ENCODE measurements around the gene CA14. TPM values are rescaled to one million over a fixed set of nuclear protein-coding genes. Genes with fewer than 3 reads are reported as not detected.
"Not testable (repeated sequence)": the region's sequence is repeated elsewhere in the genome, so short reads cannot be mapped to it uniquely, and the experiment has no call there.

The CA14 gene
- 42.0 and 43.2 TPM in 2 replicates for total RNA-seq (2021)
- long read RNA-seq, transcript CA14-201 (11 exons, 2,403 nt): major isoform, 14 of 142 reads
- long read RNA-seq, partial matches to known transcripts: 1 of 142 reads
- long read RNA-seq, other reads (novel, unspliced or antisense): 127 of 142 reads

GRCh38 chr1:150257624-150258585 is at the start of gene CA14:
TSS of gene CA14 (plus strand) at chr1:150257774. CDS start at chr1:150258129, 355 bp downstream.
- Histone ChIP-seq H3K14ac (ENCODE audit: insufficient read depth, low read length) (peak within 1 kb of the TSS; percentile 72), H3K23me2 (ENCODE audit: insufficient read length, low read depth, low read length, poor library complexity, severe bottlenecking) (peaks cover 41% of the 10 kb centered on the region), H3K9me3 (ENCODE audit: control insufficient read depth, low read depth, low read length) (no peaks in the 10 kb centered on the region), H2BK5ac (ENCODE audit: insufficient read length, low read length) (no peak within 1 kb of the TSS), H4K8ac (replicated peaks; ENCODE audit: insufficient read length, low read depth, low read length) (no peak within 1 kb of the TSS), H2BK120ac (ENCODE audit: low read depth, low read length, poor library complexity, severe bottlenecking) (peak within 1 kb of the TSS; percentile 7), H3K4ac (ENCODE audit: low read depth, low read length) (no peak within 1 kb of the TSS; the same call in 1 of the 2 replicates), H3K18ac (ENCODE audit: insufficient read length, low read depth, low read length) (peak within 1 kb of the TSS; percentile 69), H2AFZ (ENCODE audit: low read length) (no peak within 1 kb of the TSS), H3K9ac (ENCODE audit: extremely low read depth, insufficient read length, low read length) (peak within 1 kb of the TSS; percentile 63), H2BK12ac (ENCODE audit: insufficient read length, low read depth, low read length) (no peak within 1 kb of the TSS), H3K4me2 (ENCODE audit: insufficient read depth, insufficient read length, low read length) (peak within 1 kb of the TSS; percentile 79), H2BK15ac (ENCODE audit: low read depth, low read length) (no peak within 1 kb of the TSS), H4K91ac (ENCODE audit: insufficient read length, low read depth, low read length) (no peak within 1 kb of the TSS), H2AK5ac (ENCODE audit: insufficient read length, low read length) (no peak within 1 kb of the TSS), H3K79me2 (ENCODE audit: insufficient read depth, low read length) (no peaks in the 10 kb centered on the region; the same call in 1 of the 2 replicates), H3K56ac (ENCODE audit: insufficient read length, low read depth, low read length) (no peak within 1 kb of the TSS), H3K79me1 (ENCODE audit: insufficient read depth, low read depth, low read length, poor library complexity, severe bottlenecking) (no peaks in the 10 kb centered on the region), H3K23ac (ENCODE audit: insufficient read length, low read depth, low read length) (no peak within 1 kb of the TSS), H3K27me3 (ENCODE audit: insufficient read depth, low read length) (no peaks in the 10 kb centered on the region), H3K27ac (ENCODE audit: insufficient read length, low read depth, low read length) (peak within 1 kb of the TSS; percentile 11), H3T11ph (ENCODE audit: low read length) (no peak within 1 kb of the TSS), H4K20me1 (ENCODE audit: control insufficient read depth, insufficient read depth, insufficient read length) (no peaks in the 10 kb centered on the region), H2BK20ac (ENCODE audit: low read depth, low read length, poor library complexity, severe bottlenecking) (no peak within 1 kb of the TSS), H3K4me1 (ENCODE audit: insufficient read depth, low read length) (peaks cover 8% of the 10 kb centered on the region; the same call in 1 of the 2 replicates), H4K5ac (ENCODE audit: insufficient read length, low read depth, low read length) (no peak within 1 kb of the TSS)
- peak; percentile 66 for DNase-seq
- H3K4me1 Mint-ChIP-seq: peaks cover 45 to 53% of the 10 kb centered on the region in 2 experiments
- no peaks in the 10 kb centered on the region for H3K27me3 Mint-ChIP-seq (ENCODE audit: low read depth)
- H3K36me3 Mint-ChIP-seq (ENCODE audit: insufficient read depth in 1 of 3, low read depth in 3 of 3): peaks cover 14 to 25% (median 21%) of the 10 kb centered on the region in 3 experiments
- no peak for TF ChIP-seq CTCF (conservative IDR thresholded peaks at IDR 0.05)
- H3K27ac Mint-ChIP-seq: peak within 1 kb of the TSS; percentile 99 to 100 (median 99)
- H3K4me3 Mint-ChIP-seq: peak within 1 kb of the TSS; percentile 80 to 93
- no CpG with 5 or more reads among the region's 13 CpGs for WGBS (ENCODE audit: extremely low coverage, insufficient read length, low lambda C conversion rate)
- no peaks in the 10 kb centered on the region; a peak in 1 of 5 replicates for H3K9me3 Mint-ChIP-seq

- no CpG with 5 or more reads among the region's 6 CpGs for WGBS (ENCODE audit: extremely low coverage, insufficient read length, low lambda C conversion rate)
- H3K4me1 ChIP-seq (ENCODE audit: insufficient read depth, low read length); H3K9ac ChIP-seq (ENCODE audit: extremely low read depth, insufficient read length, low read length); H3K27ac ChIP-seq (ENCODE audit: insufficient read length, low read depth, low read length); H4K5ac ChIP-seq (ENCODE audit: insufficient read length, low read depth, low read length); H3K14ac ChIP-seq (ENCODE audit: insufficient read depth, low read length); H4K8ac ChIP-seq (replicated peaks; ENCODE audit: insufficient read length, low read depth, low read length); H3K9me3 ChIP-seq (ENCODE audit: control insufficient read depth, low read depth, low read length); H3K4me2 ChIP-seq (ENCODE audit: insufficient read depth, insufficient read length, low read length); H2AK5ac ChIP-seq (ENCODE audit: insufficient read length, low read length); H4K20me1 ChIP-seq (ENCODE audit: control insufficient read depth, insufficient read depth, insufficient read length); H3K36me3 Mint-ChIP-seq (ENCODE audit: insufficient read depth in 1 of 3, low read depth in 3 of 3); H2BK12ac ChIP-seq (ENCODE audit: insufficient read length, low read depth, low read length); H3K27me3 Mint-ChIP-seq (ENCODE audit: low read depth); H3K79me1 ChIP-seq (ENCODE audit: insufficient read depth, low read depth, low read length, poor library complexity, severe bottlenecking); H2BK20ac ChIP-seq (ENCODE audit: low read depth, low read length, poor library complexity, severe bottlenecking); H2BK5ac ChIP-seq (ENCODE audit: insufficient read length, low read length); H3K4ac ChIP-seq (ENCODE audit: low read depth, low read length); H2AFZ ChIP-seq (ENCODE audit: low read length); H2BK15ac ChIP-seq (ENCODE audit: low read depth, low read length); H3K9me3 Mint-ChIP-seq; H3K23me2 ChIP-seq (ENCODE audit: insufficient read length, low read depth, low read length, poor library complexity, severe bottlenecking); H3T11ph ChIP-seq (ENCODE audit: low read length); H3K56ac ChIP-seq (ENCODE audit: insufficient read length, low read depth, low read length); H3K27me3 ChIP-seq (ENCODE audit: insufficient read depth, low read length); H4K91ac ChIP-seq (ENCODE audit: insufficient read length, low read depth, low read length); H3K4me1 Mint-ChIP-seq; H3K18ac ChIP-seq (ENCODE audit: insufficient read length, low read depth, low read length); H3K4me3 Mint-ChIP-seq; H3K27ac Mint-ChIP-seq; H3K79me2 ChIP-seq (ENCODE audit: insufficient read depth, low read length); DNase-seq; H2BK120ac ChIP-seq (ENCODE audit: low read depth, low read length, poor library complexity, severe bottlenecking); H3K23ac ChIP-seq (ENCODE audit: insufficient read length, low read depth, low read length): not testable (repeated sequence)
Measured at GRCh38 chr1:150208460-150208859, 49.1 kb upstream of the CA14 start.

Data from H9 (cell line).